GM19372 (cell line): Measurements from ENCODE around the gene FKBP1A.

ENCODE experiments used
- ATAC-seq: cut with Tn5 transposase; IDR thresholded peaks from one replicate; pipeline ENCODE4 v1.9.1; 2021; ENCODE audit warnings: mild to moderate bottlenecking, low read depth, moderate library complexity; ENCODE audit not compliant: unreplicated experiment

Gene FKBP1A

GRCh38 chr20:1388741-1389483 is 3.9 kb downstream of the FKBP1A start:
- no peak for ATAC-seq

DNA sequence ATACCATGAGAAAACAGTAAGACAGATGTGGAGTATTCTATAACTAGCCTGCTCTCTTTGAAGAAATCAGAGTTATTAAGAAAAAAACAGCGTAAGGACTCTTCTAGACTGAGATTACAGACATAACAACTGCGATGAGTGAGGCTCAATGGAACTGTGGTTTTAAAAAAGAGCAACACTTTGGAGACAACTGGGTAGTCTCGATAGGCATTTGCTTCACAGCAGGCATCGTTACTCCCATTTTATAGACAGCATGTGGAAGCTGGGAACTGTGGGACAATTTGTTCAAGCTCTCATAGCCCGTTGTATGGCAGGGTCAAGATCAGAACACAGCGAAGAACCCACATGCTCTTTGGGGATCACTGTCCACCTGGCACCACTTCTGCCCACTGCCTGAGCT is 4.6 kb downstream of the FKBP1A start:
- no peak for ATAC-seq

- no peak for ATAC-seq
These were observed 6.5 kb downstream of the FKBP1A start for GRCh38 chr20:1386323-1386722.

DNA sequence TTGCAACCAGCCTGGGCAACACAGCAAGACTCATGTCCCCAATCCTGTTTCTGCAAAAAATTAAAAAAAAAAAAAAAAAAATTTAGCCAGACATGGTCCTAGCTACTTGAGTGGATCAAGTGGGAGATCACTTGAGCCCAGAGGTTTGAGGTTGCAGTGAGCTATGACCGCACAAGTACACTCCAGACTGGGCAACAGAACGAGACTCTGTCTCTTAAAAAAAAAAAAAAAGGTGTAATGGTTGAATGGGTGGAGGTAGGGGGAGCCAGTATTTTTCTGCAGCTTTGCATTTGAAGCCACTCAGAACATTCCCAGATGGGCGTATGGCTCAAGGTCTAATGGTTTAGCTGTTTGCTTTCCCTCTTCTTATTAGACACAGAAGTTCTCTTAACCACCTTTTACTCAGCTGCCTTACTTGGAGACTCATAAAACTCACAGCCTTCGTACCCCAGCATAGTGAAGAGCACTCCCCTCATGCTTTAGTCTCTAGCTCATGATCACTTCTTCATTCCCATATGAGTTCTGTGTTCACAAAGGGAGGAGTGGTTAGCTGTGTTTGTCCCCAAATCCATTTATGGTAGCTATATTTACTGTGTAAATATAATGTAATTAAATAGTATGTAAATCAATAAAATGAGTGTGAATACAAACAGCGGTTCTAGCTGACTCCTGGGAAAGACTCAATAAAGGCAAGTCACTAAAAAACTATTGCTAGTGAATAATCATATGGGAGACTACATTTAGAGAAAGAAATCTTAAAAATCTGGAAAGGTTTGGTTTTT is 9.0 kb downstream of the FKBP1A start:
- no peak for ATAC-seq

- ATAC-seq: no peak
These were observed 10.2 kb downstream of the FKBP1A start for GRCh38 chr20:1382670-1383069.

DNA sequence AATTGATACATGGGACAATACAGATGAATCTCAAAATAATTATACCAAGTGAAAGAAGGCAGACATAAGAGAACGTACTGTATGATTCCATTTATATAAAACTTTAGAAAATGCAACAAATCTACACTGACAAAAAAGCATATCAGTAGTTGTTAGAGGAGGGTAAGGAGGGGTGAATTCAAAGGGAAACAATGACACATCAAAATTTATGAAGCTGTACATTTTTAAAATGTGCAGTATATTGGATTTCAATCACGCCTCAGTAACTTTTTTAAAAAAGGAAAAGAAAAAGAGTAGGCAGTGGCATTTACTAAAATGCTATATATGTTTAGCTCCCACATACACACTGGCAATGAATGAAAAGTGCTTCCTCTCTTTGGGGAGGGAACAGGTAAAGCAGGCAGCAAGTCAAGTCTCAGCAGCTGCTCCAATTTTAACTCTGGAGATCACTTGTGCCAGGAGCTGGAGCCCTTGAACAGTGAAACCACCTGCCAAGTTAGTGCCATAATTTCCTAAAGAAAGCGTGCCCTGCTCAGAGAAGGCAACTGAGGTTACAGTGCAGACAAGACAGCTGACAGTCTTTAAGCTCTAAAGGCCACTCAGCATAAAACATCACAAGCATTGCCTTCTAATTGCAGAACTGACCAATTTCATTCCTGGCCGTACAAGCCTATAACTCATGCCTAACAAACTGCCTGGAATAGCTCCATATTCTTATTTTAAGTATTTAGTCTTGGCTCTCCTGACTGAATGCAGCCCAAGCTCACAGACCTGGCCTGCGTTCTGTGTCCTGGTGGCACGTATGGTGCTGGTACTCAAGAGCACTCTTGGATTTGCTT is 10.9 kb downstream of the FKBP1A start:
- no peak for ATAC-seq

- ATAC-seq: no peak
These were observed 14.1 kb downstream of the FKBP1A start for GRCh38 chr20:1378735-1379125.

GRCh38 chr20:1377984-1378734 is 14.7 kb downstream of the FKBP1A start:
- ATAC-seq: no peak

GRCh38 chr20:1377341-1377871 is 15.4 kb downstream of the FKBP1A start:
- no peak for ATAC-seq

- no peak for ATAC-seq
These were observed 16.2 kb downstream of the FKBP1A start for GRCh38 chr20:1376408-1377270.

DNA sequence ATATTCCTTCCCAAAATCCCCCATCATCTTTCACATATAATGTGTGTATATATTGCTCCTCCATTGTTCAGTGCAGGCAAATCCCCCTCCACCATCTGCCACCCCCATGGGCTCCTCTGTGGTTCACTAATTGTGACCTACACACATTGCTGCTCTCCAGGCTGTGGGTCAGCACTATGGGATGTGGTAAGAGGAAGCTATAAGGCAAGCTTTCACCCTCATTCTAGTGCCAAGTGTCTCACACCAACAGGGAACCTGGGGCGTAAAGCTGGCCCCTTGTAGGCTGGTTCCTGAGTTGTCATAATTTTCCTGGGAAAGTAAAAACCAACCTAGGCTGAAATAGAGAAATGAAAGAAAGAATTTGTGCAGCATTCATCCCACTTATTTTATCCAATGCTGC is 16.8 kb downstream of the FKBP1A start:
- ATAC-seq: no peak

DNA sequence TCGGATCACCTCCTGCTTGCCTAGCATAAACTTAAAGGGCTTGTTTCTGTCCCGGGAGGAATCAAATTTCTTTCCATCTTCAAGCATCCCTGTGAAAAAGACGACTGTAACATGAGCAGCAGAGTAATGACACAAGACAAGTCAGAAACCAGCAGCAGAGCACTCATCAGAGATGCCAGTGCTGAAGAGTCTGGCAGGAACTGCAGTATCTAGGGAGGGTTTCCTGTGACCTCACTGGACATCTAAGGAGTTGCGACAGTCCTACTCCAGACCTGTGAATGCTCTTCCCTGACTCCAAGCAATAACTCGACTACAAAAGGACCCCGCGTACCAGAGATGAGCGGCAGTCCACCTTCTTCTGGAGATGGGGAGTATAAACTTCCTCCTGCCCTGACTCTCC is 17.3 kb downstream of the FKBP1A start:
- no peak for ATAC-seq

- ATAC-seq: no peak
These were observed 18.6 kb downstream of the FKBP1A start for GRCh38 chr20:1374246-1374645.

DNA sequence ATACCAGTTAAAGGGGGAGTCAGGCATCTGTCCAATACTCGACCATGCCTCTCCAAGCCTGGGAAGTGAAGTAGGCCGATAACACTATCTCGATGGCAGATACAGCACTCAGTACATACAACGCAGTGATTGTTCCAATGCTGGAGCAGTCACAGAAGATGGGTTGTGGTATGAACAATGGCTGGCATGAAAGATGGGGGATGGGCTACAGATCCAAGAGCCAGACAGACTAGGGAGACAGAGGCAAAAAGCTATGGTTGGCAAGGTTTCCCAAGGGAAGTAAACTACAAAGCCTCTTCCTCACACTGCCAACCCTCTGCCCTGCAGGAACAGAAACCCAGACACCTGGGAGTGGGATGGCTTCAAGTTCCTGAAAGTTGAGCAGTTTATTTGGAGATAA is 19.2 kb downstream of the FKBP1A start:
- no peak for ATAC-seq

- no peak for ATAC-seq
These were observed 19.8 kb downstream of the FKBP1A start for GRCh38 chr20:1373036-1373435.

DNA sequence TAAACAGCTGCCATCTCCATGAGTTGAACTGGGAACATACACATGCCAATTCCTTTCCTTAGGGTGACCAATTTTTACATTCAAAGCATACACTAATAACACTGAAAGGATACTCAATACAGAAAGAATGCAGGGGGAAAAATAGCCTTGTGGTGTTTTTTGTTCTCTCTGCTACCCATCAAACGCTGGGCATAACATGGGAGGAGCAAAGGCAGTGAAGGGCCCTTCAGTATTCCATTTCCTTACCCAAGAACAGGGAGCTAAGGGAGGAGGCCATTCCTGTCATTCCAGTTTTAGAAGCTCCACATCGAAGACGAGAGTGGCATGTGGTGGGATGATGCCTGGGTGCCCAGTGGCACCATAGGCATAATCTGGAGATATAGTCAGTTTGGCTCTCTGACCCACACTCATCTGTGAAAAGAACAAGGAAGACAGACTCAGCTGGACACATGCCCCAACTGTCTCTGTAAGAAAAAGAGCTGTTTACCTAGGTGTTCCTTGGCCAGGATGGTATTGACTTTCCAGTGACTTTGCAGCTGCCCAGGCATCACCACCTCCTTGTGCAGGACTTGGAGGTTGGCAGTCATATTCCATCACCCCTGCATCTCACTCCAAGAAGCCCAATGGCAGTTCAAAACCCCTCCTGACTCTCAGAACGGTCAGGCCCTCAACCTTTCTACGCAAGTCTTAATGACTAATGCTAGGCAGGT is 20.9 kb downstream of the FKBP1A start:
- ATAC-seq: no peak

- no peak for ATAC-seq
These were observed 21.6 kb downstream of the FKBP1A start for GRCh38 chr20:1371202-1371782.

GRCh38 chr20:1370548-1371110 is 22.2 kb downstream of the FKBP1A start:
- no peak for ATAC-seq
